IPS-NIHi7 (cell line): ENCODE measurements around the gene TPI1.
"Not testable (repeated sequence)": the region's sequence is repeated elsewhere in the genome, so short reads cannot be mapped to it uniquely, and the experiment has no call there.

Experiments
- DNase-seq: peaks from one replicate; pipeline ENCODE4 v3.0.0; 2012; ENCODE audit warnings: mixed read lengths; ENCODE audit errors: extremely low spot score

TPI1 gene

GRCh38 chr12:6869049-6870021, 2.0 kb downstream of the TPI1 start:
- DNase-seq = peak; percentile 69

- DNase-seq = not testable (repeated sequence)
Measured at GRCh38 chr12:6870304-6870703, 3.0 kb downstream of the TPI1 start.

GRCh38 chr12:6871052-6871957, 4.0 kb downstream of the TPI1 start:
- no peak for DNase-seq

- peak; percentile 78 for DNase-seq
Measured at GRCh38 chr12:6872073-6873048, 5.0 kb downstream of the TPI1 start.

GRCh38 chr12:6873094-6874014, 6.0 kb downstream of the TPI1 start, which contains the start of gene SPSB2:
TSS of gene SPSB2 (minus strand) at chr12:6873303. CDS start at chr12:6872901, 402 bp downstream.
- DNase-seq = peak; percentile 98

GRCh38 chr12:6874015-6874368, 6.7 kb downstream of the TPI1 start:
- DNase-seq = not testable (repeated sequence)

- not testable (repeated sequence) for DNase-seq
Measured at GRCh38 chr12:6879824-6880223, 12.5 kb downstream of the TPI1 start.

- DNase-seq = no peak
Measured at GRCh38 chr12:6883252-6883651, 15.9 kb downstream of the TPI1 start.

- no peak for DNase-seq
Measured at GRCh38 chr12:6883683-6884082, 16.4 kb downstream of the TPI1 start.

- no peak for DNase-seq
Measured at GRCh38 chr12:6884539-6884938, 17.2 kb downstream of the TPI1 start.

GRCh38 chr12:6886206-6886999, 19.1 kb downstream of the TPI1 start:
- DNase-seq = not testable (repeated sequence)

GRCh38 chr12:6887460-6887859, 20.1 kb downstream of the TPI1 start:
- DNase-seq = no peak

- DNase-seq = no peak
Measured at GRCh38 chr12:6888360-6888759, 21.0 kb downstream of the TPI1 start.

GRCh38 chr12:6888794-6889193, 21.5 kb downstream of the TPI1 start:
- not testable (repeated sequence) for DNase-seq

- not testable (repeated sequence) for DNase-seq
Measured at GRCh38 chr12:6889775-6890573, 22.6 kb downstream of the TPI1 start.

GRCh38 chr12:6890789-6891645, 23.7 kb downstream of the TPI1 start:
- peak; percentile 91 for DNase-seq

GRCh38 chr12:6891646-6892001, 24.3 kb downstream of the TPI1 start:
- no peak for DNase-seq
